Activated T-cell treated with anti-CD3 and anti-CD28 coated beads, Interleukin-2, amount 50 U/mL, for 24 hours (primary cell): ENCODE results near the gene ANKRD33B.

Experiments
- DNase-seq: peaks from one replicate; pipeline ENCODE4 v3.0.0-alpha.2; 2020
- H3K27ac Mint-ChIP-seq: 2 replicates; pipeline ENCODE4 v1.8.0; 2020; ENCODE audit warnings: mild to moderate bottlenecking, mixed read lengths
- H3K27me3 Mint-ChIP-seq: 2 replicates; pipeline ENCODE4 v1.8.0; 2020; ENCODE audit warnings: mixed read lengths
- H3K36me3 Mint-ChIP-seq: 2 replicates; pipeline ENCODE4 v1.8.0; 2020; ENCODE audit warnings: low read depth, mixed read lengths
- H3K4me1 Mint-ChIP-seq: 2 replicates; pipeline ENCODE4 v1.8.0; 2020; ENCODE audit warnings: low read depth, mixed read lengths
- H3K4me3 Mint-ChIP-seq: 2 replicates; pipeline ENCODE4 v1.8.0; 2020; ENCODE audit warnings: mild to moderate bottlenecking, moderate library complexity, mixed read lengths
- H3K9me3 Mint-ChIP-seq: 2 replicates; pipeline ENCODE4 v1.8.0; 2020; ENCODE audit warnings: mixed read lengths

Gene ANKRD33B

GRCh38 chr5:10576790-10577189 lies 12.9 kb downstream of the ANKRD33B start:
- no peak overlapping the region for H3K27ac Mint-ChIP-seq
- H3K9me3 Mint-ChIP-seq, result no peaks in the 10 kb centered on the region
- H3K36me3 Mint-ChIP-seq, result no peaks in the 10 kb centered on the region

GRCh38 chr5:10577371-10578292 lies 13.8 kb downstream of the ANKRD33B start:
- Mint-ChIP-seq H3K4me3 (no peak overlapping the region), H3K9me3 (no peaks in the 10 kb centered on the region), H3K36me3 (no peaks in the 10 kb centered on the region), H3K27me3 (peaks cover 5% of the 10 kb centered on the region), H3K4me1 (peaks cover 52% of the 10 kb centered on the region), H3K27ac (no peak overlapping the region)
- DNase-seq, result no peak

More at GRCh38 chr5:10576790-10577189, 12.9 kb downstream of the ANKRD33B start:
- no peak for DNase-seq
- peaks cover 50% of the 10 kb centered on the region for H3K4me1 Mint-ChIP-seq
- no peaks in the 10 kb centered on the region for H3K27me3 Mint-ChIP-seq
- no peak overlapping the region for H3K4me3 Mint-ChIP-seq

- no peak for DNase-seq
- H3K4me3 Mint-ChIP-seq, result no peak overlapping the region
- no peaks in the 10 kb centered on the region for H3K9me3 Mint-ChIP-seq
- no peak overlapping the region for H3K27ac Mint-ChIP-seq
- H3K36me3 Mint-ChIP-seq, result no peaks in the 10 kb centered on the region
- peaks cover 8% of the 10 kb centered on the region for H3K27me3 Mint-ChIP-seq
- H3K4me1 Mint-ChIP-seq, result peaks cover 52% of the 10 kb centered on the region
Measured at GRCh38 chr5:10578293-10578665, 14.4 kb downstream of the ANKRD33B start.

- peaks cover 13% of the 10 kb centered on the region for H3K27me3 Mint-ChIP-seq
- no peaks in the 10 kb centered on the region for H3K9me3 Mint-ChIP-seq
- no peak overlapping the region for H3K4me3 Mint-ChIP-seq
- H3K27ac Mint-ChIP-seq, result no peak overlapping the region
- DNase-seq, result no peak
- H3K4me1 Mint-ChIP-seq, result peaks cover 51% of the 10 kb centered on the region
- no peaks in the 10 kb centered on the region for H3K36me3 Mint-ChIP-seq
Measured at GRCh38 chr5:10578869-10579268, 15.0 kb downstream of the ANKRD33B start.

GRCh38 chr5:10579536-10580521 lies 16.0 kb downstream of the ANKRD33B start:
- H3K27me3 Mint-ChIP-seq, result peaks cover 17% of the 10 kb centered on the region
- no peaks in the 10 kb centered on the region for H3K9me3 Mint-ChIP-seq
- no peaks in the 10 kb centered on the region for H3K36me3 Mint-ChIP-seq
- H3K4me1 Mint-ChIP-seq, result peaks cover 57% of the 10 kb centered on the region
- peak overlapping the region; percentile 47 for H3K4me3 Mint-ChIP-seq
- H3K27ac Mint-ChIP-seq, result peak overlapping the region; percentile 74
- DNase-seq, result no peak

GRCh38 chr5:10580531-10581423 lies 16.9 kb downstream of the ANKRD33B start:
- no peak overlapping the region for H3K4me3 Mint-ChIP-seq
- no peaks in the 10 kb centered on the region for H3K9me3 Mint-ChIP-seq
- peaks cover 24% of the 10 kb centered on the region for H3K27me3 Mint-ChIP-seq
- no peak for DNase-seq
- H3K4me1 Mint-ChIP-seq, result peaks cover 60% of the 10 kb centered on the region
- no peak overlapping the region for H3K27ac Mint-ChIP-seq
- H3K36me3 Mint-ChIP-seq, result no peaks in the 10 kb centered on the region

- Mint-ChIP-seq H3K27ac (no peak overlapping the region), H3K9me3 (no peaks in the 10 kb centered on the region), H3K36me3 (no peaks in the 10 kb centered on the region), H3K27me3 (peaks cover 24% of the 10 kb centered on the region), H3K4me3 (no peak overlapping the region), H3K4me1 (peaks cover 66% of the 10 kb centered on the region)
- no peak for DNase-seq
Measured at GRCh38 chr5:10581424-10581748, 17.5 kb downstream of the ANKRD33B start.

GRCh38 chr5:10581867-10582511 lies 18.1 kb downstream of the ANKRD33B start:
- no peak overlapping the region for H3K4me3 Mint-ChIP-seq
- H3K9me3 Mint-ChIP-seq, result no peaks in the 10 kb centered on the region
- H3K36me3 Mint-ChIP-seq, result no peaks in the 10 kb centered on the region
- DNase-seq, result no peak
- no peak overlapping the region for H3K27ac Mint-ChIP-seq
- H3K27me3 Mint-ChIP-seq, result peaks cover 27% of the 10 kb centered on the region
- H3K4me1 Mint-ChIP-seq, result peaks cover 65% of the 10 kb centered on the region

GRCh38 chr5:10582512-10582897 lies 18.6 kb downstream of the ANKRD33B start:
- peaks cover 27% of the 10 kb centered on the region for H3K27me3 Mint-ChIP-seq
- H3K4me1 Mint-ChIP-seq, result peaks cover 65% of the 10 kb centered on the region
- no peaks in the 10 kb centered on the region for H3K9me3 Mint-ChIP-seq
- H3K36me3 Mint-ChIP-seq, result no peaks in the 10 kb centered on the region
- DNase-seq, result no peak
- H3K4me3 Mint-ChIP-seq, result no peak overlapping the region
- H3K27ac Mint-ChIP-seq, result no peak overlapping the region

- Mint-ChIP-seq H3K36me3 (no peaks in the 10 kb centered on the region), H3K4me3 (no peak overlapping the region), H3K27ac (peak overlapping the region; percentile 38), H3K27me3 (peaks cover 27% of the 10 kb centered on the region), H3K9me3 (no peaks in the 10 kb centered on the region), H3K4me1 (peaks cover 54% of the 10 kb centered on the region)
- DNase-seq, result no peak
Measured at GRCh38 chr5:10583663-10584572, 20.0 kb downstream of the ANKRD33B start.

GRCh38 chr5:10584714-10585517 lies 21.0 kb downstream of the ANKRD33B start:
- H3K27ac Mint-ChIP-seq, result no peak overlapping the region
- peaks cover 31% of the 10 kb centered on the region for H3K27me3 Mint-ChIP-seq
- H3K4me3 Mint-ChIP-seq, result no peak overlapping the region
- peaks cover 44% of the 10 kb centered on the region for H3K4me1 Mint-ChIP-seq
- H3K36me3 Mint-ChIP-seq, result no peaks in the 10 kb centered on the region
- no peaks in the 10 kb centered on the region for H3K9me3 Mint-ChIP-seq
- no peak for DNase-seq

- H3K36me3 Mint-ChIP-seq, result no peaks in the 10 kb centered on the region
- H3K27ac Mint-ChIP-seq, result no peak overlapping the region
- peaks cover 40% of the 10 kb centered on the region for H3K4me1 Mint-ChIP-seq
- DNase-seq, result no peak
- H3K4me3 Mint-ChIP-seq, result no peak overlapping the region
- H3K9me3 Mint-ChIP-seq, result no peaks in the 10 kb centered on the region
- H3K27me3 Mint-ChIP-seq, result peaks cover 31% of the 10 kb centered on the region
Measured at GRCh38 chr5:10585518-10585915, 21.6 kb downstream of the ANKRD33B start.
